Posterior cingulate gyrus (tissue), 11 donors: ENCODE measurements around the gene CFAP77.

Experiments
- DNase-seq, 10 donors: peaks; one replicate each; pipeline versions ENCODE4 v3.0.0 to v3.0.0-alpha.2; 2020 to 2021; ENCODE audit warnings: mixed read lengths in 3 of 10
- intact Hi-C: fragments of 100-400 bp; cut with DNase I; formaldehyde crosslinking; loops from one replicate; pipeline ENCODE4 v1.15.1; 2023

Gene CFAP77

GRCh38 chr9:132486706-132487350, 76.8 kb downstream of the CFAP77 start:
- DNase-seq, result peak in 2 of 10 donors; percentile 63 to 78
- intact Hi-C loops, result no loop called here

DNA sequence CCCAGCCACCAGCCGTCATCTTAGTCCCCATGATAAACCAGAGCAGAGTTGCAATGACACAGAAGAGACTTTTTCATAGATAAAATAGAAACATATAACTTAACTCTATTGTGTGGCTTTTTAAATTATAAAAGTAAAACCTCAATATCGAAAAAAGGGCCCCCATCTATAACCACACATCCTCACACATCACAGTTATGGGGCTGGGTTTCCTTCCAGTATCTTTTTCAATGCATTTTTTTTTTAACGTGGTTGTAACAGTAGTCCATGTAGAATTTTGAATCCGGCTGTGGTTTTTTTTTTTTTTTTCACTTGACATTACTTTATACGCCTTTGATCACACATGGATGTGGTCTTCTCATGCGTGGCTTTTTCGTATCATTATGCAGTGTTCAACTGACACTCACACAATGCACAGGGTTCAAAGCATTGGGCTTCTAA, 77.4 kb downstream of the CFAP77 start:
- intact Hi-C loops, result no loop called here

DNA sequence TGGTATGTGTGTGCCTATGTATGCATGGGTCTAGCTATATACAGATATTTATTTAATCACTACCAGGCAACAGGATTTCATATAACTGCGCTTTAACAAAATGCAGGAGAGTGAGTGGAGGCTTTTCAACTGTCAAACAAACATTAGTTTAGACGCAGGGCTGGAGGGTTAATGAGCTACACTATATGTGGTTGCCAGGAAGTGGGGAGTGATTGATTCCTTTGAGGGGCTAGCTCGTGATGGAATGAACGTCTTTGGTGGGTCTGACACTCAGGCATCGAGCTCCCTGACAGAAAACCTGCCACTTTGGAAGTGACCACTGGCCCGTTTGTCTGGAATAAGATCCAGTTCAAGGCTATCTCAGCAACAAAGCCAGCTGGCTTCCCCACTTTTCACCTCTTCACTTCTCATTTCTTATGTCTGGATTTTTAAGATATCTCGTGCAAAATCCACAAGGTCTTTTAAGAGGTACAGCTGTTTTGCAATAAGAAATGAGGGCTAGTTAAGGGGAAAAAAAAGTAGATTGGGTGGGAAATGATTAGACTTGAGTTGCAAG, 78.0 kb downstream of the CFAP77 start:
- intact Hi-C loops, result no loop called here
- DNase-seq, result peak in 1 of 10 donors; percentile 12

More for the DNA sequence above, 77.4 kb downstream of the CFAP77 start:
- DNase-seq, result no peak

DNA sequence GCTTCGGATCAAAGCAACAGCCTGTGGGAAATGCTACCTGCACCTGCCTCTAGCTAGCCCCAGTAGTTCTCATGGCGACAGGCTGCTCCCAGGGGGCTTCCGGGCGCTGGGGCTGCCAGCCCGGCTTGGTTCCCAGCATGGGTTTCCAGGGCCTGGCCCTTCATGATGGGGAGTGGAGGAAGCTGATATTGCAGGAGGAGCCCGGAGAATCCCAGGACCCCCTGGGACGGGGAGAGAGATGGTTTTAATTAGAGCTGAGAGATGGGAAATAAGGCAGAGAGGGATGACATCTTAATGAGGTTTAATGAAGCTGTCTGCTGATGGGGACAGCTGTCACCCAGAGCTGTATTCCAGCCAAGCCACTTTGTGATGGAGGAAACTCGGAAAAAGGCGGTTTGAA, 78.6 kb downstream of the CFAP77 start:
- intact Hi-C loops, result no loop called here
- peak in 2 of 10 donors; percentile 21 to 22 for DNase-seq

GRCh38 chr9:132489536-132489935, 79.5 kb downstream of the CFAP77 start:
- intact Hi-C loops, result no loop called here

DNA sequence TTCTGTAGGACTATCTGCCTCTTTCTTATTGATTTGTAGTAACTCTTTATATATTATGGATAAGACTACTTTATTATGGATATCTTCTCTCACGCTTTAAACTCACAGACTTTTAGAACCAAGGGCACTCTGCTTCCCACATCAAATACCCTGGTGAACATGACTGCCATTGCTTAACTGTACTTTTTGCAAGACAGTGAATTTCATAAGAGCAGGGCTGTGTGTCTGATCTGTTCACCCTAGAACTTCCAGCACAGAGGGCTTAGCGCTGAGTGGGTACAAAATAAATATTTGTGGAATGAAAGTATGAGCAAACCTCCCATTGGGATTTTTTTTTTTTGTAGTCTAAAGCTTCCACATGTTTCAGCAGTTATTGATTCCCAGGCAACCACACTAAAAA, 84.8 kb downstream of the CFAP77 start:
- DNase-seq, result no peak
- intact Hi-C loops, result no loop called here

More at GRCh38 chr9:132489536-132489935, 79.5 kb downstream of the CFAP77 start:
- peak in 2 of 10 donors; percentile 49 to 65 for DNase-seq

GRCh38 chr9:132497731-132498130, 87.7 kb downstream of the CFAP77 start:
- intact Hi-C loops, result no loop called here
- peak in 2 of 10 donors; percentile 46 to 61 for DNase-seq

GRCh38 chr9:132498531-132499210, 88.7 kb downstream of the CFAP77 start:
- peak in 2 of 10 donors; percentile 65 to 83 for DNase-seq
- intact Hi-C loops, result no loop called here

GRCh38 chr9:132499251-132499650, 89.2 kb downstream of the CFAP77 start:
- peak in 2 of 10 donors; percentile 55 to 68 for DNase-seq

GRCh38 chr9:132500193-132500592, 90.2 kb downstream of the CFAP77 start:
- intact Hi-C loops, result no loop called here
- DNase-seq, result peak in 2 of 10 donors; percentile 1 to 57

More at GRCh38 chr9:132499251-132499650, 89.2 kb downstream of the CFAP77 start:
- intact Hi-C loops, result no loop called here

GRCh38 chr9:132502480-132502879, 92.5 kb downstream of the CFAP77 start:
- DNase-seq, result peak in 2 of 10 donors; percentile 4 to 11
- intact Hi-C loops, result no loop called here

- intact Hi-C loops, result no loop called here
Measured at GRCh38 chr9:132503116-132503515, 93.1 kb downstream of the CFAP77 start.

GRCh38 chr9:132504488-132504887, 94.5 kb downstream of the CFAP77 start:
- intact Hi-C loops, result no loop called here
- peak in 2 of 10 donors; percentile 22 to 46 for DNase-seq

More at GRCh38 chr9:132503116-132503515, 93.1 kb downstream of the CFAP77 start:
- peak in 2 of 10 donors; percentile 48 to 84 for DNase-seq

GRCh38 chr9:132505991-132506655, 96.1 kb downstream of the CFAP77 start:
- intact Hi-C loops, result no loop called here
- peak in 2 of 10 donors; percentile 46 to 57 for DNase-seq

GRCh38 chr9:132506977-132507669, 97.1 kb downstream of the CFAP77 start:
- intact Hi-C loops, result loop anchor here (1.0 kb wide), 2 partner anchors 68 to 293 kb away; no protein-coding TSS in a partner anchor
- peak in 2 of 10 donors; percentile 37 to 72 for DNase-seq

DNA sequence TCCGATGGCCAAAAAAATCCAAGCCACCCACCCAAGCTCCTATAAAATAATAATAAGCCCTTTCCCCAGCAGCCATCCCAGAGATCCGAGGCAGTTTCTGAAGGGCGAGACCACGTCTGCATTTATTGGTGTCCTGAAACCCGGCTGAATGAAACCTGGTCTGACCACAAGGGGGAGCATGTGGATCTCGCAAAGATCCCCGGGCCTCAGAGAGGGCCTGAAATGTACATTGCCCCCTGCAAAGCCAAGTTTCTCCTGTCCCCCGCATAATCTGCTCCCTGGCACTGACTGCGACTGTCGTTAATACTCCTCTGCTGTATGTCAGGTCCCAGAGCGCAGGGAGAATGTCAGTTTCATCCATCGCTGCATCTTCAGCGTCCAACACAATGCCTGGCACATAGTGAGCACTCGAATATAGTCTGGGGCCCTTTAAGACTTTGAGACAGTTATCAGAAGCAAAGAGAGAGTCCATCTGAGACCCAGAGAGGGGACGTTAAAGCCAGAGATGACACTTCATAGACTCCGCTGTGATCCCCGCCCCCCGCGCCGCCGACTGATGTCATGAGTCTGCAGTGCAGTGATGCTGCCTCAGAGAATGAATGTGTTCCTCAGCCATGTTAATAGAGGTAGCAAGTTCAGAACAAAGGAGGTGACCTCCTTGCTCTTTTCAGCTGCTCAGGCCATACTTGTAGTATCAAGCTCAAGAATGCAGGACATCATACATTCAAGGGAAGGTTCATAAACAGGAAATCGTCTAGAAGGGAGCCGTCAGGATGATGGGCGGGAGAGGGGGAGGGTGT, 97.9 kb downstream of the CFAP77 start:
- intact Hi-C loops, result loop anchor here (1.0 kb wide), 2 partner anchors 67 to 292 kb away; no protein-coding TSS in a partner anchor
- peak in 9 of 10 donors; percentile 42 to 92 (median 70) for DNase-seq

DNA sequence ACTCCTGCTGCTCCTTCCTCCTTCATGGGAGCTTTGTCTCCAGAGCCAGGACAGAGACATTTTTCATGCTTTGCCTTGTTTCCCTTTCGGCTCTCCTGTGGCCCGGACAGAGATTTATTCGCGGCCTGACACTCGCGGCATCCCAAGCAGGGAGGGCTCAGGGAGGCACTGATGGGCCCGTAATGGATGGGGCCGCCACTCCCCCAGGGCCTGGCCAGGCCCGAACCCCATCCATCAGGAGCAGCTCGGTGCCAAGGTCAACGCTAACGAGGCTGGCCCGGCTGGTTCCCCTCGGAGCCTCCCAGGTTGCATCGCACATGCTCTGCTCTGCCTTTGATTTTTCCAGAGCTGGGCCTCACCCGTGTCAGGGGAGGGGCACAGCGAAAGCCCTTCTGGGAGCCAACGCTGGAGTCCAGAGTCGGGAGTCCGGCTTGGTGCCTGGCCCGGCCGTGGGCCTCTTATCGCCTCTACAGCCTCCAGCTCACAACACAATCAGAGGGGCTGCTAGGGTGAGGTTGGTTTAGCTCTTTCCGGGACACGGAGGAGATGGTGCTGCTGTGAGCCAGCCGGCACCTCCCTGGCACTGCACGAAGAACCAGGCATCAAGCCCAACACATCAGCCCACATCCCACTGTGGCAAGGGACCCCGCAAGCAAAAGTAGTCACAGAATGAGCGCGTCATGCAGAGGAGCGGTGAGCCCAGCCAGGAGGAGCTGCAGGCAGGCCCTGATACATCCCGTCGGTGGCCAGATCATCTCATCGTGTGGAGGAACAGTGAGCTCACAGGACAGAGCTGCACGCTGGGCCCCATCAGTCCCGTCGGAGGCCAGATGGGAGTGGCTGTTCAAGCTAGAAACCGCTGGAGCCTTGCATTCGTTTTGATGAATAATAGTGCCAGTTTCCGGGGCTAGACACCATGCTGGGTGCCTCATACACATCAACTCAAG, 100.2 kb downstream of the CFAP77 start:
- intact Hi-C loops, result no loop called here
- DNase-seq, result peak in 2 of 10 donors; percentile 66 to 79
